H9 (cell line): ENCODE data around the gene GNAS-AS1. TPM values are rescaled to one million over a fixed set of nuclear protein-coding genes. Genes with fewer than 3 reads are reported as not detected.
A peak's percentile ranks its signal among the peaks of the same experiment; 100 is the strongest.

ENCODE experiments used
- DNase-seq: peaks from one replicate; pipeline ENCODE4 v3.0.0-alpha.2; 2017
- H2AFZ ChIP-seq: one replicate; pipeline ENCODE4 v1.6.1; 2013; ENCODE audit warnings: mild to moderate bottlenecking, low read length, control low read depth, moderate library complexity
- H2AK5ac ChIP-seq: 2 replicates; pipeline ENCODE4 v1.6.1; 2013; ENCODE audit warnings: low read length, control low read depth, mixed read lengths; ENCODE audit not compliant: insufficient read length
- H2BK120ac ChIP-seq: one replicate; pipeline ENCODE4 v1.6.1; 2013; ENCODE audit warnings: low read depth, mild to moderate bottlenecking, low read length, control low read depth, inconsistent platforms; ENCODE audit not compliant: poor library complexity, severe bottlenecking
- H2BK12ac ChIP-seq: 2 replicates; pipeline ENCODE4 v1.6.1; 2013; ENCODE audit warnings: low read length, control low read depth, mixed read lengths, low read depth; ENCODE audit not compliant: insufficient read length
- H2BK15ac ChIP-seq: 2 replicates; pipeline ENCODE4 v1.6.1; 2013; ENCODE audit warnings: low read depth, low read length, control low read depth
- H2BK20ac ChIP-seq: one replicate; pipeline ENCODE4 v1.6.1; 2013; ENCODE audit warnings: low read depth, mild to moderate bottlenecking, low read length, control low read depth, inconsistent platforms; ENCODE audit not compliant: poor library complexity, severe bottlenecking
- H2BK5ac ChIP-seq: 2 replicates; pipeline ENCODE4 v1.6.1; 2013; ENCODE audit warnings: low read length, control low read depth, mixed read lengths; ENCODE audit not compliant: insufficient read length
- H3K14ac ChIP-seq: 2 replicates; pipeline ENCODE4 v1.6.1; 2013; ENCODE audit warnings: low read length, control low read depth; ENCODE audit not compliant: insufficient read depth
- H3K18ac ChIP-seq: 2 replicates; pipeline ENCODE4 v1.6.1; 2013; ENCODE audit warnings: low read depth, mild to moderate bottlenecking, mixed read lengths, low read length, control low read depth; ENCODE audit not compliant: insufficient read length
- H3K23ac ChIP-seq: 2 replicates; pipeline ENCODE4 v1.6.1; 2013; ENCODE audit warnings: low read length, control low read depth, mixed read lengths, low read depth; ENCODE audit not compliant: insufficient read length
- H3K23me2 ChIP-seq: 2 replicates; pipeline ENCODE4 v1.6.1; 2013; ENCODE audit warnings: low read depth, mild to moderate bottlenecking, mixed read lengths, low read length, control low read depth; ENCODE audit not compliant: insufficient read length, poor library complexity, severe bottlenecking
- H3K27ac ChIP-seq: 2 replicates; pipeline ENCODE4 v1.5.1; 2013; ENCODE audit warnings: low read length, control low read depth, mixed read lengths, low read depth; ENCODE audit not compliant: insufficient read length
- H3K27me3 ChIP-seq: 2 replicates; pipeline ENCODE4 v1.6.1; 2013; ENCODE audit warnings: low read length, control low read depth, inconsistent platforms; ENCODE audit not compliant: insufficient read depth
- H3K4ac ChIP-seq: 2 replicates; pipeline ENCODE4 v1.6.1; 2013; ENCODE audit warnings: low read depth, mild to moderate bottlenecking, control low read depth, inconsistent platforms, low read length, moderate library complexity
- H3K4me1 ChIP-seq: 2 replicates; pipeline ENCODE4 v1.6.1; 2013; ENCODE audit warnings: low read length, control low read depth, inconsistent platforms; ENCODE audit not compliant: insufficient read depth
- H3K4me2 ChIP-seq: 2 replicates; pipeline ENCODE4 v1.6.1; 2013; ENCODE audit warnings: low read length, control low read depth, mixed read lengths; ENCODE audit not compliant: insufficient read length, insufficient read depth
- H3K56ac ChIP-seq: 2 replicates; pipeline ENCODE4 v1.6.1; 2013; ENCODE audit warnings: low read depth, mild to moderate bottlenecking, mixed read lengths, low read length, control low read depth; ENCODE audit not compliant: insufficient read length
- H3K79me1 ChIP-seq: 2 replicates; pipeline ENCODE4 v1.6.1; 2013; ENCODE audit warnings: low read depth, mild to moderate bottlenecking, moderate library complexity, low read length, control low read depth, inconsistent platforms; ENCODE audit not compliant: insufficient read depth, poor library complexity, severe bottlenecking
- H3K79me2 ChIP-seq: 2 replicates; pipeline ENCODE4 v1.6.1; 2013; ENCODE audit warnings: low read length, control low read depth, inconsistent platforms; ENCODE audit not compliant: insufficient read depth
- H3K9ac ChIP-seq: 2 replicates; pipeline ENCODE4 v1.6.1; 2013; ENCODE audit warnings: low read length, control low read depth, mixed read lengths; ENCODE audit not compliant: insufficient read length; ENCODE audit errors: extremely low read depth
- H3K9me3 ChIP-seq: one replicate; pipeline ENCODE4 v1.6.1; 2013; ENCODE audit warnings: low read depth, low read length, inconsistent platforms; ENCODE audit not compliant: control insufficient read depth
- H3T11ph ChIP-seq: one replicate; pipeline ENCODE4 v1.6.1; 2013; ENCODE audit warnings: mild to moderate bottlenecking, low read length, control low read depth, inconsistent platforms
- H4K20me1 ChIP-seq: one replicate; pipeline ENCODE4 v1.6.1; 2013; ENCODE audit not compliant: control insufficient read depth, insufficient read length, insufficient read depth
- H4K5ac ChIP-seq: 2 replicates; pipeline ENCODE4 v1.6.1; 2013; ENCODE audit warnings: low read depth, mild to moderate bottlenecking, mixed read lengths, low read length, control low read depth; ENCODE audit not compliant: insufficient read length
- H4K8ac ChIP-seq: replicated peaks from 2 replicates; pipeline ENCODE4 v1.6.1; 2013; ENCODE audit warnings: low read length, control low read depth, mixed read lengths, low read depth; ENCODE audit not compliant: insufficient read length
- H4K91ac ChIP-seq: 2 replicates; pipeline ENCODE4 v1.6.1; 2013; ENCODE audit warnings: low read depth, mild to moderate bottlenecking, moderate library complexity, mixed read lengths, low read length, control low read depth; ENCODE audit not compliant: insufficient read length
- H3K27ac Mint-ChIP-seq, 3 experiments: 2 replicates in 2 of 3; 3 replicates in 1 of 3; pipeline ENCODE4 v1.8.0; 2020 to 2021; ENCODE audit warnings: mixed read lengths in 3 of 3, mild to moderate bottlenecking in 1 of 3, moderate library complexity in 1 of 3
- H3K27me3 Mint-ChIP-seq: 2 replicates; pipeline ENCODE4 v1.8.0; 2021; ENCODE audit warnings: low read depth, mild to moderate bottlenecking, moderate library complexity, mixed read lengths
- H3K36me3 Mint-ChIP-seq, 3 experiments: 2 replicates in 2 of 3; 3 replicates in 1 of 3; pipeline ENCODE4 v1.8.0; 2020 to 2021; ENCODE audit warnings: low read depth in 3 of 3, mixed read lengths in 3 of 3; ENCODE audit not compliant: insufficient read depth in 1 of 3
- H3K4me1 Mint-ChIP-seq, 2 experiments: 2 replicates each; pipeline ENCODE4 v1.8.0; 2020; ENCODE audit warnings: mixed read lengths in 2 of 2
- H3K4me3 Mint-ChIP-seq, 2 experiments: 2 replicates in 1 of 2; 3 replicates in 1 of 2; pipeline ENCODE4 v1.8.0; 2020 to 2021; ENCODE audit warnings: mild to moderate bottlenecking in 2 of 2, mixed read lengths in 2 of 2, moderate library complexity in 1 of 2
- H3K9me3 Mint-ChIP-seq, 2 experiments: 2 replicates in 1 of 2; 3 replicates in 1 of 2; pipeline ENCODE4 v1.8.0; 2020; ENCODE audit warnings: mild to moderate bottlenecking in 2 of 2, mixed read lengths in 2 of 2, moderate library complexity in 1 of 2
- CTCF ChIP-seq: fragments of 200-600 bp; sonication (generic); conservative IDR thresholded peaks from 3 replicates; pipeline ENCODE4 v1.8.0; 2021; ENCODE audit warnings: antibody characterized with exemption, mild to moderate bottlenecking
- WGBS: extraction: QIAGEN DNeasy Blood & Tissue Kit; methylation state at CpG from one replicate; pipeline ENCODE4 v1.1.7; 2013; ENCODE audit warnings: missing lambda C conversion rate, low lambda C conversion rate, mixed read lengths; ENCODE audit not compliant: insufficient read length; ENCODE audit errors: extremely low coverage; 5-methylcytosine and 5-hydroxymethylcytosine counted together
- total RNA-seq: library from RNA; stranded (reverse); gene quantifications from 2 replicates; pipeline ENCODE4 v1.2.1, GENCODE V29; 2021

GNAS-AS1 gene
- total RNA-seq, 1 experiment from 2014 or later, result 11.3 TPM

DNA sequence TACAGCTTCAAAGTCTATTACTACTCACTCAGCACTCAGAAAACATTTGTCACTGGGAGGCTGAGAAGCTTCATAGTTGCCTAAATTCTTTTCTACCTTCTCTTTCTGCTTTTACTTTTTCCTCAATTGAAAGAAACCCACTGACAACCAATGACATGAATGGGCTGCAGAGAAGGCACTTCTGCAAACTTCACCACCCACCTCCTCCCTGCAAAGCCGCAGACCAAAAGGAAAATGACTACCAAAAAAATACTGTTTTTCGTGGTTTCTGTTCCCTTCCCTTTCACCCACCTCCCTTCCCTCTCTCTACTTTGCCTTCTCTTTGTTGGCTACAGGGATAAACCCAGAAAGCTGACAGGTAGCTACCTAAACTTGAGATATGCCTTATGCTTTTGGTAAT lies 3.2 kb downstream of the GNAS-AS1 start:
- Histone ChIP-seq H2BK12ac (no peak overlapping the region), H3K56ac (no peak overlapping the region), H3K14ac (no peak overlapping the region), H4K8ac (no peak overlapping the region), H2BK120ac (no peak overlapping the region), H3K27me3 (peaks cover 4% of the 10 kb centered on the region; the same call in 1 of the 2 replicates), H2BK5ac (no peak overlapping the region), H4K5ac (no peak overlapping the region), H3K9me3 (no peaks in the 10 kb centered on the region), H3K4me2 (peak overlapping the region; percentile 11), H3K9ac (no peak overlapping the region), H3K23ac (no peak overlapping the region), H4K20me1 (no peaks in the 10 kb centered on the region), H2AK5ac (no peak overlapping the region), H2AFZ (no peak overlapping the region), H3K23me2 (peaks cover 20% of the 10 kb centered on the region), H4K91ac (no peak overlapping the region), H3K4me1 (peaks cover 9% of the 10 kb centered on the region), H2BK15ac (no peak overlapping the region), H3T11ph (no peak overlapping the region), H2BK20ac (no peak overlapping the region), H3K18ac (no peak overlapping the region), H3K27ac (no peak overlapping the region), H3K79me1 (no peaks in the 10 kb centered on the region), H3K4ac (no peak overlapping the region), H3K79me2 (peaks cover 43% of the 10 kb centered on the region; the same call in 1 of the 2 replicates)
- no CpG with 5 or more reads among the region's 2 CpGs for WGBS
- peaks cover 27% of the 10 kb centered on the region for H3K27me3 Mint-ChIP-seq
- peak overlapping the region in 1 of 3 experiments; percentile 32; a peak in 1 of 7 replicates for H3K27ac Mint-ChIP-seq
- DNase-seq, result no peak
- H3K4me1 Mint-ChIP-seq, result peaks cover 87 to 92% of the 10 kb centered on the region in 2 experiments
- peaks cover 13 to 16% of the 10 kb centered on the region in 2 experiments for H3K9me3 Mint-ChIP-seq
- peaks cover 37 to 54% (median 39%) of the 10 kb centered on the region in 3 experiments for H3K36me3 Mint-ChIP-seq
- peak overlapping the region; percentile 40 to 65; a peak in 4 of 5 replicates for H3K4me3 Mint-ChIP-seq
- TF ChIP-seq CTCF, result no peak
